Peyer's patch (tissue), 4 donors: Measurements from ENCODE around the gene PRICKLE2. TPM values are rescaled to one million over a fixed set of nuclear protein-coding genes. Genes with fewer than 3 reads are reported as not detected.

Source experiments
- DNase-seq, 3 donors: peaks; one replicate each; pipeline ENCODE4 v3.0.0-alpha.2; 2017 to 2019
- H3K27ac ChIP-seq, 4 donors: fragments of 200-600 bp; sonication (generic); one replicate each; pipeline ENCODE4 v1.5.1; 2016 to 2019
- H3K27me3 ChIP-seq, 2 donors: fragments of 200-600 bp; sonication (generic); one replicate each; pipeline ENCODE4 v1.5.1; 2019
- H3K36me3 ChIP-seq, 3 donors: fragments of 200-600 bp; sonication (generic); one replicate each; pipeline ENCODE4 v1.5.1; 2016 to 2019
- H3K4me1 ChIP-seq, 4 donors: fragments of 200-600 bp; sonication (generic); one replicate each; pipeline ENCODE4 v1.5.1; 2016 to 2019
- H3K4me3 ChIP-seq, 4 donors: fragments of 200-600 bp; sonication (generic); 1 replicate in 3 of 4; 2 replicates in 1 of 4; pipeline ENCODE4 v1.5.1; 2016 to 2019; ENCODE audit warnings: mild to moderate bottlenecking in 1 of 4
- H3K9me3 ChIP-seq, 4 donors: fragments of 200-600 bp; sonication (generic); one replicate each; pipeline ENCODE4 v1.5.1; 2016 to 2019; ENCODE audit warnings: mild to moderate bottlenecking in 1 of 4
- POLR2A ChIP-seq, 2 donors: fragments of 450-650 bp; IDR thresholded peaks; one replicate each; pipeline ENCODE4 v1.5.1; 2017; ENCODE audit warnings: antibody characterized with exemption in 2 of 2, mild to moderate bottlenecking in 2 of 2, moderate library complexity in 2 of 2
- total RNA-seq, 4 donors: library from RNA; depleted of rRNA; stranded (reverse); fragments of >200 nt; gene quantifications; one replicate each; pipeline ENCODE4 v1.1.0, GENCODE V29; 2016
- TF ChIP-seq, protein P1 (sequence below), 6 experiments: fragments of 450-650 bp in 4 of 6; fragments of 200-600 bp in 2 of 6; sonication (generic) in 1 of 6; IDR thresholded peaks; one replicate each; pipeline ENCODE4 v1.5.1; 2017 to 2019; ENCODE audit warnings: antibody characterized with exemption in 6 of 6, mild to moderate bottlenecking in 3 of 6, moderate library complexity in 1 of 6

PRICKLE2 gene
- total RNA-seq, 4 donors from 2014 or later: 3.5 to 22.3 (median 11.8) TPM

DNA sequence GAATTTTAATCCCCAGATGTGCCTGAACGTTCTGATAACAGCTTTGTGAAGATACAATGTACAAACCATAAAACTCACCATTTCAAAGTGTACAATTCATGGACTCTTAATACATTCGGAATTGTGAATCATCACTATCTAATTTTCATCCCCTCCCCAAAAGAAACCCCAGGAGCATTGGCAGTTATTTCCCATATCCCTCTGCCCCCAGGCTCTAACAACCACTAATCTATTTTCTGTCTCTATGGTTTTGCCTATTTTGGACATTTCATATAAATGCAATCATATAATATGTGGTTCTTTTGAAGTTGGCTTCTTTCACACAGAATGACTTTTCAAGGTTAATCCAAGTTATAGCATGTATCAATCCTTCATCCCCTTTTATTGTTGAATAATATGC, 25.3 kb downstream of the PRICKLE2 start:
- Histone ChIP-seq H3K27me3 (no peaks in the 10 kb centered on the region), H3K4me1 (no peaks in the 10 kb centered on the region), H3K36me3 (peaks cover 0 to 5% (median 0%) of the 10 kb centered on the region in 3 donors), H3K4me3 (no peak overlapping the region), H3K9me3 (no peaks in the 10 kb centered on the region), H3K27ac (no peak overlapping the region)
- no peak for DNase-seq
- no peak for TF ChIP-seq POLR2A (IDR thresholded peaks at IDR 0.05)
- TF ChIP-seq, protein P1, sequence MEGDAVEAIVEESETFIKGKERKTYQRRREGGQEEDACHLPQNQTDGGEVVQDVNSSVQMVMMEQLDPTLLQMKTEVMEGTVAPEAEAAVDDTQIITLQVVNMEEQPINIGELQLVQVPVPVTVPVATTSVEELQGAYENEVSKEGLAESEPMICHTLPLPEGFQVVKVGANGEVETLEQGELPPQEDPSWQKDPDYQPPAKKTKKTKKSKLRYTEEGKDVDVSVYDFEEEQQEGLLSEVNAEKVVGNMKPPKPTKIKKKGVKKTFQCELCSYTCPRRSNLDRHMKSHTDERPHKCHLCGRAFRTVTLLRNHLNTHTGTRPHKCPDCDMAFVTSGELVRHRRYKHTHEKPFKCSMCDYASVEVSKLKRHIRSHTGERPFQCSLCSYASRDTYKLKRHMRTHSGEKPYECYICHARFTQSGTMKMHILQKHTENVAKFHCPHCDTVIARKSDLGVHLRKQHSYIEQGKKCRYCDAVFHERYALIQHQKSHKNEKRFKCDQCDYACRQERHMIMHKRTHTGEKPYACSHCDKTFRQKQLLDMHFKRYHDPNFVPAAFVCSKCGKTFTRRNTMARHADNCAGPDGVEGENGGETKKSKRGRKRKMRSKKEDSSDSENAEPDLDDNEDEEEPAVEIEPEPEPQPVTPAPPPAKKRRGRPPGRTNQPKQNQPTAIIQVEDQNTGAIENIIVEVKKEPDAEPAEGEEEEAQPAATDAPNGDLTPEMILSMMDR (IDR thresholded peaks at IDR 0.05): no peak

DNA sequence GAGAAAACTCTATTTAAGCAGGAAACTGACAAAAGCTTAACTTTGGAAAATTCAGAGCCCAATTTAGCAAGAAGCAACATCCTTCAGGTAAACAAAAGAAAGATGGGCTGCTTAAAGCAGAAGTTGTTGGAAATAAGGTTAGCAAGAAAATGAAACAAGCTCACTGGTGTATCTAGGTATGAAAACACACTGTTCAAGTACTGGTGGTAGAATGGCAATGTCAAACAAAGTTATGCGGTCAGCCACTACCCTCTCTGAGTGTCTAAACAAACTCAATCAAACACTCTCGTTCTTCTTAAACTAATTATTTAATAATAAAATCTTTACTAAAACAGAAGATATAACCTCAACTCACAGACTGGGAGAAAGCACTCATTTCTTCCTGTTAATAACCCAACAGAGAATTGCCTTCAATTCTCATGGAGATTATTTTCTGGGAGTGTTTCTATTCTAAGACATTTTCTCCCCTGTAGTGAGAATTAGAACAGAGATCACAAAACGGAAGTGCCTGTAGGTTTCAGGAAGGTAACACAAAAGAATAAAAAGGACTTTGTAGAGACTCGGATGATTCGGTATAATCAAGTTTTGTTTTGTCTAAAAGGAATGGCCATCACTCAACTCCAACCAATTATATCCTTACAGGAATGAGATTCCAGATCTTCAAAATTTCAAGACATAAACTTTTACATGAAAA, 28.9 kb downstream of the PRICKLE2 start:
- H3K4me1 ChIP-seq: no peaks in the 10 kb centered on the region

DNA sequence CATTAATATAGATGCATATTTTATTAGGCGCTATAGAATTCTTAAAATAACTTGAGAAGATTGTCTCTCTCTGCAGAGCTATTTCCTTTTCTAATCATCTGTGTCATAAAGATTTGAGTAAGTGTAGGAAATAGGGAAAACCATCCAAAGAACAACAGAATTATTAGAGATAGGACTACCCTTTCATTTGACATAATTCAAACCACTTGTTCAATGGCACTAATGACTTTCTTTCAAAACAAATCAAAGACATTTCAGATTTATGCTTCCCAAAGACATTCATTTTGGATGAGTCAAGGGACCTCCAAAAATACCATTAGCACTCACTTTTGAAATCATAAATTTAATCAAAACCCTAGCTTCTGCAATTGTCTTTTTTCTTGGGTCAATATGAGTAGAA, 29.5 kb downstream of the PRICKLE2 start:
- TF ChIP-seq, protein P1 (IDR thresholded peaks at IDR 0.05): no peak
- TF ChIP-seq POLR2A (IDR thresholded peaks at IDR 0.05): no peak
- H3K27me3 ChIP-seq: no peaks in the 10 kb centered on the region
- no peak for DNase-seq
- no peaks in the 10 kb centered on the region for H3K9me3 ChIP-seq
- H3K36me3 ChIP-seq: peaks cover 0 to 5% (median 0%) of the 10 kb centered on the region in 3 donors
- no peak overlapping the region for H3K4me3 ChIP-seq
- no peak overlapping the region for H3K27ac ChIP-seq
- no peaks in the 10 kb centered on the region for H3K4me1 ChIP-seq

More for the DNA sequence above, 28.9 kb downstream of the PRICKLE2 start:
- Histone ChIP-seq H3K9me3 (no peaks in the 10 kb centered on the region), H3K27me3 (no peaks in the 10 kb centered on the region), H3K27ac (no peak overlapping the region), H3K36me3 (peaks cover 0 to 5% (median 0%) of the 10 kb centered on the region in 3 donors), H3K4me3 (no peak overlapping the region)
- no peak for DNase-seq
- TF ChIP-seq, protein P1 (IDR thresholded peaks at IDR 0.05): no peak
- TF ChIP-seq POLR2A (IDR thresholded peaks at IDR 0.05): no peak

DNA sequence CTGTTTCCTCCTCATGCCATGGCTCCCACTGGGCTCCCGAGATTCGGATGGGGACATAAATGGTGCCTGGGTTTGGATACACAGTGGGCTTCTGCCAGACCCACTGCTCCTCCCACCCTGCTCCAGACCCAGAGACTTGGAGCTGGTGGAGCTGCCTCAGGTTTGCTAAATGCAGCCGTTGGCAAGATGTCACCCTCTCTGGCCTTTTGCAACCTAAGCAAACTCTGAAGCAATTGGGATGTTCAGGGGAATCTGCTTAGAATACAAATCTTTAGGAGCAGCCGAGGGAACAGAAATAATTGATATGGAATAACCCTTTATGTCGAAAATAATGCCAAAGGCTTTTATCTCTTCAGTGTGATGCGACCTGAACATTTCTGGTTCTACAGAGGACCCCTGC, 33.4 kb downstream of the PRICKLE2 start:
- peaks cover 0 to 4% (median 0%) of the 10 kb centered on the region in 4 donors for H3K4me1 ChIP-seq
- no peak overlapping the region for H3K27ac ChIP-seq
- H3K36me3 ChIP-seq: no peaks in the 10 kb centered on the region
- H3K27me3 ChIP-seq: no peaks in the 10 kb centered on the region
- TF ChIP-seq, protein P1 (IDR thresholded peaks at IDR 0.05): no peak
- TF ChIP-seq POLR2A (IDR thresholded peaks at IDR 0.05): no peak
- DNase-seq: no peak
- H3K9me3 ChIP-seq: no peaks in the 10 kb centered on the region
- no peak overlapping the region for H3K4me3 ChIP-seq

DNA sequence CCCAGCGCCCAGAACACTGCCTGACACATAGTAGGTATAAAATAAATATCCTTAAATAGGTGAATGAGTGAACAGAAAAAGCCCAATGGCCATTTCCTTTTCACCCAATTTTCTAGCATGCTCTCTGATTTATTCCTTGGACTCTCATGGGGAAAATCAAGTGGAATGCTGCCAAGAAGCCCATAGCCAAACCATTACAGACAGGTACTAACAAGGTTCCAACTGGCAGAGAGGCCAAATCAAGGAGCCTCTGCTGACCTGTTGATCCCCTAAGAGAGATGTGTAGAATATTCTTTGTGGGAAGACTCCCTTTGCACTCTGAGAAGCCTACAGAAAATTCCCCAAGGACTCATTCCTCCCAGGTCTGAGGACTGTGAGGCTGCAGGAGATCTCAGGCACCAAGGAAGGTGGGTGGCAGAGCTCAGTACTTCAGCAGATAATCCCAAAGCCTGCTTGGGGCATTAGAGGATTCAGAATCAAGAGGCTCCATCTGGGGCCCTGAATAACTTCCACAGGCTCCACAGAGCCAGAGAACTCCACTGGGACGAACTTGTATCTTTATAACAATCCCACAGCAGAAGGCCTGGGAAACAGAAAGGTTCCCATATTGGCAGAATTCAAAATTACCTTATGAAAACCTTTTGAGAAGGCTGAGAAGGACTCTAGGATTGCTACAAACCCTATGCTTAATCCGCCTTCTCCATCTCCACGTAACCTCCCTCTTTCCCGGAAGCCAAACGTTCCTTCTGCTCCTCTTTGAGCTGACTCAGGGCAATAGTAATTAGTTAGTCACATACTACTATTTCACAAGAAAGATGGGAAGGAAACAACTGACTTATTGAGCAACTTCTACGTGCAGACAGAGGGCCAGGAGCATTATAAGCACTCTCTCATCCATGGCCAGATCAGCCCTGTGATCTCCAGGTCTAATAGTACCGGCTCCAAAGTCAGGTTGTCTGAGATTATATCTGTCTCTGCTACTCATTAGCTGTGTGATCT, 34.5 kb downstream of the PRICKLE2 start:
- no peaks in the 10 kb centered on the region for H3K9me3 ChIP-seq
- H3K36me3 ChIP-seq: no peaks in the 10 kb centered on the region
- H3K27ac ChIP-seq: no peak overlapping the region
- H3K4me3 ChIP-seq: no peak overlapping the region
- TF ChIP-seq POLR2A (IDR thresholded peaks at IDR 0.05): no peak
- TF ChIP-seq, protein P1 (IDR thresholded peaks at IDR 0.05): no peak
- H3K4me1 ChIP-seq: peaks cover 0 to 4% (median 0%) of the 10 kb centered on the region in 4 donors
- no peak for DNase-seq
- no peaks in the 10 kb centered on the region for H3K27me3 ChIP-seq
